SHP77 treated with DMSO at 0.1 percent for 48 hours (cell line): ENCODE results near the gene ANO9.
"Not testable (repeated sequence)": the region's sequence is repeated elsewhere in the genome, so short reads cannot be mapped to it uniquely, and the experiment has no call there.

ENCODE experiments used
- DNase-seq: peaks from one replicate; lab custom pipeline; 2025; lab: John Stamatoyannopoulos, UW

The ANO9 gene

DNA sequence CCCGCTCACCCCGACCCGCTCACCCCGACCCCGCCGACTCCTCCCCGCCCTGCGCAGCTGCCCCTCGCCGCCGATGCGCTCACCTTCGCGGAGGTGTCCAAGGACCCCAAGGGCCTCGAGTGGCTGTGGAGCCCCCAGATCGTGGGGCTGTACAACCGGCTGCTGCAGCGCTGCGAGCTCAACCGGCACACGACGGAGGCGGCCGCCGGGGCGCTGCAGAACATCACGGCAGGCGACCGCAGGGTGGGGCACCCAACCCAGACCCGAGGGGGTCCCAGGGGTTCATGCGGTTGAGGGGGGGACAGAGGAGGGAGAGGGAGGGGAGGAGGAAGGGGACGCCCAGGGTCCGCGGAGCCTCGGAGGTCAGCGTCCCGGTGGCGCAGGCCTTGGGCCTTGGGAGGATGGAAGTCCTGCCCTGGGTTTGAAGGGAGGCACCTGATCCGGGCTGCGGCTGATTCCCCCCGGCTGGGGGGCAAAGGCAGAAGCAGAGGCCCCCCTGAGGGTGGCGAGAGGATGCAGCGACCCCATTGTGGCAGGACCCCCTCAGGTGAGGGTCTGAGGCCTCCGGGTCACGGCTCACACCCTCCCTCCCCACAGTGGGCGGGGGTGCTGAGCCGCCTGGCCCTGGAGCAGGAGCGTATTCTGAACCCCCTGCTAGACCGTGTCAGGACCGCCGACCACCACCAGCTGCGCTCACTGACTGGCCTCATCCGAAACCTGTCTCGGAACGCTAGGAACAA lies 38.6 kb downstream of the ANO9 start:
- no peak for DNase-seq

DNA sequence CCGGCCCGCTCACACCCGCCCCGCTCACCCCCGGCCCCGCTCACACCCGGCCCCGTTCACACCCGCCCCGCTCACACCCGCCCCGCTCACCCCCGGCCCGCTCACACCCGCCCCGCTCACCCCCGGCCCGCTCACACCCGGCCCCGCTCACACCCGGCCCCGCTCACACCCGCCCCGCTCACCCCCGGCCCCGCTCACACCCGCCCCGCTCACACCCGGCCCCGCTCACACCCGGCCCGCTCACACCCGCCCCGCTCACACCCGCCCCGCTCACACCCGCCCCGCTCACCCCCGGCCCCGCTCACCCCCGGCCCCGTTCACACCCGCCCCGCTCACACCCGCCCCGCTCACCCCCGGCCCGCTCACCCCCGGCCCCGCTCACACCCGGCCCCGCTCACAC lies 40.6 kb downstream of the ANO9 start:
- not testable (repeated sequence) for DNase-seq

DNA sequence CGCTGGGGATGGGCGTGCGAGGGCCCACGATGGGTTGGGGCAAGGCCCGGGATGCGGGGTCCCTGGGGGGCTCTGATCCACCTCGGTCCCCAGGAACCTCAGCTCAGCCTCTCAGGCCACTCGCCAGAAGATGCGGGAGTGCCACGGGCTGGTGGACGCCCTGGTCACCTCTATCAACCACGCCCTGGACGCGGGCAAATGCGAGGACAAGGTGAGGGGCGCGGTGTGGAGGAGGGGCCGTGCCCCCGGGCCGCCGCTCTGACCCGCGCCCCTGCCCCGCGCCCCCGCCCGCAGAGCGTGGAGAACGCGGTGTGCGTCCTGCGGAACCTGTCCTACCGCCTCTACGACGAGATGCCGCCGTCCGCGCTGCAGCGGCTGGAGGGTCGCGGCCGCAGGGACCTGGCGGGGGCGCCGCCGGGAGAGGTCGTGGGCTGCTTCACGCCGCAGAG lies 41.5 kb downstream of the ANO9 start:
- DNase-seq, result no peak

DNA sequence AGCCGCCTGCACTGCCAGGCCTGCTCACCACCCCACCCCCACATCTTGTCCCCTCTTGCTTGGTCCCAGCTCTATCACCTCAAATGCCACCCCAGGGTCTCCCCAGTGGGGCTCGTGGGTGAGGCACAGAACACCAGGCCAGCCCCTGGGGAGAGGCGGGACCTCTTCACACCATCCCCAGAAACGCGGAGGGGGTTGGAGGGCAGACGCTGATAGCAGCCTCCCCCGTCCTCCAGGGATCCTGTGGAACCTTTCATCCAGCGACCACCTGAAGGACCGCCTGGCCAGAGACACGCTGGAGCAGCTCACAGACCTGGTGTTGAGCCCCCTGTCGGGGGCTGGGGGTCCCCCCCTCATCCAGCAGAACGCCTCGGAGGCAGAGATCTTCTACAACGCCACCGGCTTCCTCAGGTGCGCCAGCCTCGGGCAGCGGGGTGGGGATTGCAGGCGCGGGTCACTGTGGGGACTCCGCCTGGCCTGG lies 42.0 kb downstream of the ANO9 start:
- no peak for DNase-seq

DNA sequence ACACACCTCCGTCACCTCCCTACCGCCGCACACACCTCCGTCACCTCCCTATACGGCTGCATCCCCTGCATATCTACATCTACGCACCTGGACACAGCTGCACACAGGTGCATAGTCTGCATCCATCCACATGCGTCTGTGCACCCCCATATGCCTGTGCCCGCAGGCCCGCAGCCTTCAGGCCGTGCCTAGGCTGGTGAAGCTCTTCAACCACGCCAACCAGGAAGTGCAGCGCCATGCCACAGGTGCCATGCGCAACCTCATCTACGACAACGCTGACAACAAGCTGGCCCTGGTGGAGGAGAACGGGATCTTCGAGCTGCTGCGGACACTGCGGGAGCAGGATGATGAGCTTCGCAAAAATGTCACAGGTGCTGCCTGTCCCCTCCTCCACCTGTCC lies 43.0 kb downstream of the ANO9 start:
- DNase-seq, result no peak

DNA sequence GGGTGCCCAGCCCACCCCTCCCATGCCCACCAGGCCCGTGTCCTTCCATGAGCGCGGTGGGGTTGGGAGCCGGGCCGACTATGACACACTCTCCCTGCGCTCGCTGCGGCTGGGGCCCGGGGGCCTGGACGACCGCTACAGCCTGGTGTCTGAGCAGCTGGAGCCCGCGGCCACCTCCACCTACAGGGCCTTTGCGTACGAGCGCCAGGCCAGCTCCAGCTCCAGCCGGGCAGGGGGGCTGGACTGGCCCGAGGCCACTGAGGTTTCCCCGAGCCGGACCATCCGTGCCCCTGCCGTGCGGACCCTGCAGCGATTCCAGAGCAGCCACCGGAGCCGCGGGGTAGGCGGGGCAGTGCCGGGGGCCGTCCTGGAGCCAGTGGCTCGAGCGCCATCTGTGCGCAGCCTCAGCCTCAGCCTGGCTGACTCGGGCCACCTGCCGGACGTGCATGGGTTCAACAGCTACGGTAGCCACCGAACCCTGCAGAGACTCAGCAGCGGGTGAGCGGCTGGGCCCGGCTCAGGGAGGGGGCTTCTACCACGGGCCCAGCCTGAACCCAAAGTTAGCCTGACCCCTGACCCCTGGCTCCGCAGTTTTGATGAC lies 44.8 kb downstream of the ANO9 start:
- no peak for DNase-seq

DNA sequence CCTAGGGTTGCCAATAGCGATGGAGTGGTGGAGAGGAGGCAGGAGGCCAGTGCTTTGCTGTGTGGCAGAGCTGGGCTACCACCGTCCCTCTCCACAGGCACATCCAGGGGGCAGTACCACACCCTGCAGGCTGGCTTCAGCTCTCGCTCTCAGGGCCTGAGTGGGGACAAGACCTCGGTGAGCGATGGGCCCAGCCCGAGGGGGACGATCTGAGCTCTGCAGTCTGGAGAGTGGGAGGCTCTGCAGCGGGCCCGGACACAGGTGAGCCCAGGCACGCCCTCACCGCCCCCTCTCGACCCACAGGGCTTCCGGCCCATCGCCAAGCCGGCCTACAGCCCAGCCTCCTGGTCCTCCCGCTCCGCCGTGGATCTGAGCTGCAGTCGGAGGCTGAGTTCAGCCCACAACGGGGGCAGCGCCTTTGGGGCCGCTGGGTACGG lies 45.3 kb downstream of the ANO9 start:
- DNase-seq, result no peak

DNA sequence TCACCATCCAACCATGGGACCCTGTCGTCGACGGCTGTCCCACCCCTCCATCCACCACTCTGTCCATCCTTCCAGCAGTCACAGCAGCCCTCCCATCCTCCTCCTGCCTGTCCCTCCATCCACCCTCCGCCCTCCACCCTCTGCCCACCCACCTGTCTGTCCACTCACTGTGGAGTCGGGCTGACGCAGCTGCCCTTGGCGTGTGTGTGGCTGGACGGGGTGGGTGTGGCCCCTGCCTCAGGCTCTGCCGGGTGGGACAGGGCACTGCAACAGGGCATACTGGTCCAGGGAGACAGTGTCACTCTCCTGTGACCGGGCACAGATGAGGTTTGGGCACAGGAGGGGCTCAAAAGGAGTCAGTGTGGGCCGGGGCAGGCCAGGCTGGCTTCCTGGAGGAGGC lies 45.9 kb downstream of the ANO9 start:
- no peak for DNase-seq

DNA sequence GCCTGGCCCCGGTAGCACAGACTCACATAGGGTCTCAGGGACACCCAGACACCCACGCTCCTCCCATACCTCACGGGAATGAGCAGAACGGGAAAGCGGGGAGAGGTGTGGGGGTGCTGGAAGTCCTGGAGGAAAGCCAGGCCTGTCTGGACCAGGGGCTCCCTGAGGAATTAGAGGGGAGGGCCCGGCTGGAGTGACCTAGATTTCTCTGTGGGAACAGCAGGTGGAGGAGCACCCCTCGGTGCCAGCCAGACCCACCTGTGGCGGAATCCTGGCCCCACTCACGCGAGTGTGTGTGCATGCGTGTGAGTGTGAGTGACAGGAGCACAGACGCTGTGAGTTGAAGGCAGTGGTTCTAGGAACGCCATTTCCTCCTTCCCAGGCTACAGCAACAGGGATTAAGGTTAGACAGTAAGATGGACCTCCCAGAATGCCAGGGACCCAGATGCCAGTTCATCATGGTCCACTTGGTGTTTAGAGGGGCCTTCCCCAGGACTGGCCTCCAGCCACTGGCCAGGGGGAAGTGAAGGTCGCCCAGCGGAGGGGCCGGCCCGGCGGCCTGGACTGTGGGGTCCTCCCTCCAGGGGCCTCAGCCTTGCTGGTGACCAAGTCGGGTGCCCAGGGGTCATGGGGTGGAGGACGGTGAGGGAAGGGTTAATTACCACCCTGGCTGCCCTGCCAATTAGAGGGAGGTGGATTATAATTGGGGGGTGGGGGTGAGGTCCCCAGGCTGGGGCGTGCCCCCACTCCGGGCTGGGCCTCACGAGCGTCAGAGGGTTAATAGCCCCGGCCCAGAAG lies 46.8 kb downstream of the ANO9 start:
- no peak for DNase-seq

DNA sequence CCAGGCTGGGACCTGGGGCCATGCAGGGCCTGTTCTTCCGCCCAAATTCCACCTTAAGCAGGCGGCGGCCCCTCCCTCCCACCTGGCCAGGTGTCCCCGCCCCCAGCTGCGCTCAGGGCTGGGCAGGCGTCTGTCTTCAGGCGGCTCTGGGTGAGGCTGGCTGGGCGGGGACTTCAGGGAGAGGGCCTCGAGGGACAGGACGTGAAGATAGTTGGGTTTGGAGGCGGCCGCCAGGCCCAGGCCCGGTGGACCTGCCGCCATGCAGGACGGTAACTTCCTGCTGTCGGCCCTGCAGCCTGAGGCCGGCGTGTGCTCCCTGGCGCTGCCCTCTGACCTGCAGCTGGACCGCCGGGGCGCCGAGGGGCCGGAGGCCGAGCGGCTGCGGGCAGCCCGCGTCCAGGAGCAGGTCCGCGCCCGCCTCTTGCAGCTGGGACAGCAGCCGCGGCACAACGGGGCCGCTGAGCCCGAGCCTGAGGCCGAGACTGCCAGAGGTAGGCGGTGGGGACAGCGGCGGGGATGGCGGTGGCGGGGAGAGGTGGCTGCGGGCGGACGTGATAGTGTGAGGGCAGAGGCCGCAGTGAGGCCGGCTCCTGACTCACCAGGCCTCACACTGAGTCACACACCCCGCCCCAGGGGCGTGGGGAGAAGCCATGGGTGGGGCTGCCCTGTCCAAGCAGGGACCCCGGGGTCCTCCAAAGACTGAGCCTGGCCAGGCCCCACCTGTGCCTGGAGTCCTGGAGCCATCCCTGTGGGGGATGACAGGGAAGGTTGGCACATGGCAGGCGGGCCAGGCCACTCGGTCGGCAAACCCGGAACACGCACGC lies 47.6 kb downstream of the ANO9 start, which contains the start of gene PKP3:
PKP3 (plus strand) TSS at position 176 of the 824 bp plus-strand sequence; CDS start at position 260, 84 bp downstream.
- DNase-seq, result no peak

DNA sequence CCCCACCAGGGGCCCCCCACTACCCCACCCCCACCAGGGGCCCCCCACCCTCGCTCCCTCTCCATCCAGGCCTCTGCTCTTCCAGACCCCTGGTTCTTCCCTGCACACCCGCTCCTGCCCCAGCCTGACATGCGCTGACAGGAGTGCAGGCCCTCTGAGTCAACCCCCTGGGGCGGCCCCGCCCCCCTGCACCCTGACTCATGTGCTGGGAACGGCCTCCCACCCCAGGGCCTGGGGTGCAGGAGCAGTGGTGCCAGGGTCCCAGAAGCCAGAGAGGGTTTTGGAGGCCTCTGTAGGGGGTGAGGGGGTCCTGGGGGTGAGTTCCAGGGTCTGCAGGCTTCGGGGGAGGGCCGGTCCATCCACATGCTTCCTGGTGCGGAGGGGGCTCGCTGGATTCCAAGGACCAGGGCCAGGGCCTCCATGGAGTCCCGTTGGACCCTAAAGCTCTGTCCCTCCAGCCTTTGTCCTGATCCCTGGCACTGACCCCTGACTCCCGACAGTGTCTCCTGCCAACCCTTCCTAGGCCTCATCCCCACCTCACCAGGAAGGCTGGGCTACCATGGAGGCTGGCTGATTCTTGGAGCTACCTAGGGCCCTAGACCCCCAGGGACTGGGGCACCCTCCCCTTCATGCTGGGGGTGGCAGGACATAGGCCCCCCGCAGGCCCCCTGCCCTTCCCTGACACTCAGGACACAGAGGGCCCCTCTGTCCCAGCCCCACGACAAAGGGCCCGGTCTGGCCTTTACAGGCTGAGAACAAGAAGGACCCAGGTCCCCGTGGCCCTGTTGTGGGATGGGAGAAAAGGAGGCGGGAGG lies 48.4 kb downstream of the ANO9 start:
- DNase-seq, result no peak

DNA sequence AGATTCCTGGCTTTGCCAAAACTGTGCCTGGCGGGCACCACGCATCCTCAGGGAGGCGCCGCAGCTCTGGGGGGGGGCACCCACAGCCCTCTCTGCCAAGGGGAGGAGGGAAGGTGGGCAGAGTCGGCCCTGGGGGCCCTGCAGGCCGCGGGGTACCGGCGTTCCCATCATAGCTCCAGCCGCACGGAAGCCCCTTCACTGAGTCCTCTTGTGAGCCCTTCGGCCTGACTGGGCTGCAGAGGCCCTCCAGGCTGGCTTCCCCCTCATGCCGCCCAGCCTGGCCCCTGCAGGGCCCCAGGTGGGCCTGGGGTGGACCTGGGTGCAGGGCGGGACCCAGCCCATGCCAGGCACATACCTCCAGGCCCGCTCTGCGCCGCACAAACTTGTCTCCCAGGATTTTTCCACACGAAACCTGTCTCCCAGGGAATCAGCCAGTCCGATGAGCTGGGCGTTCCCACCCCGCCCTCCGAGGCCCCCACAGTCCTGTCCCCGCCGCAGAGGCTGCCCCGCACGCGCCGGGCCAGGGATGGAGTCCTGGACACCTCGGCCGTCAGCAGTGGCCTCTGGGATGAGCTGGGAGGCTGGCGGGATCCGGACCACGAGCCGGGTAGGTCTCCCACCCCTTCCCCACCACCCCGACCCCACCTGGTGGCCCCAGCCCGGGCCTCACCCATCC lies 49.6 kb downstream of the ANO9 start:
- DNase-seq, result no peak

DNA sequence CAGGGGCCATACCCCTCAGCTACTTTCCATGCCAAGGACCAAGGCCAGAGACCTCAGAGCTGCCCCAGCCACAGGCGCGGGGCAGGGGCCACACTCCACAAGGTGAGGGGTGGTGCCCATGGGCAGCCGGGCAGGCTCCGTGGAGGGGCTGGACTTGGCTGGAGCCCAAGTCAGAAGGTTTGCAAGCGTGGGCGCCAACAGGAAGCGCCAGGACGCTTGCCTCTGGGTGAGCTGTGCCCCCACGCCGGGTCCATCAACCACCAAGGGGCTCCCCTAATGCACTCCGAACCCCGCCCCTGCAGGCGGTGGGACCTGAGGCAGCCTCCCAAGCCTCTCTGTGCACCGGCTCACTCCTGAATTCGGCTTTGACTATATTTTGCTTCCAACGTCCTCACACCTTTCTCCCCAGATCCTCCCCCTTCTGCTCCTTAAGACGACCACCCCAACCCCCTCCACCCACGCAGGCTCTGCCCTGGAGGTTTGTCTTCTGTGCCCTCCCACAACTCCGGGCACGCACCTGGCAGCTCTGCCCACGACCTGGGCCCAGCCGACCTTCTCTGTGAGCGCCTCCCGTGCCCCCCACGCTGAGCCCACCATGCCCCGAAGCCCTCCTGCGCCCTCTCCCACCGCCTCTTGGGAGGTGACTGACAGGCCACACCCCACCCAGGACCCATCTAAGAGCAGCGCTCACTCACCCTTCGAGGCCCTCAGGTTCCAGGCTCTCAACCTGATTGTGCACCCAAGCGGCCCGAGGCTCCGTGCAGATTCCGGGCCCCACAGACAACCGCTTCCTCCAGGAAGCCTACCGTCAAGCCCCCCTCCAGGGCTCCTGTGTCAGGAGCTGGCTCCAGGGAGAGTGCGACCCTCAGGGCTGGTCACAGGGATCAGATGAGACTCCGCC lies 50.4 kb downstream of the ANO9 start:
- no peak for DNase-seq

DNA sequence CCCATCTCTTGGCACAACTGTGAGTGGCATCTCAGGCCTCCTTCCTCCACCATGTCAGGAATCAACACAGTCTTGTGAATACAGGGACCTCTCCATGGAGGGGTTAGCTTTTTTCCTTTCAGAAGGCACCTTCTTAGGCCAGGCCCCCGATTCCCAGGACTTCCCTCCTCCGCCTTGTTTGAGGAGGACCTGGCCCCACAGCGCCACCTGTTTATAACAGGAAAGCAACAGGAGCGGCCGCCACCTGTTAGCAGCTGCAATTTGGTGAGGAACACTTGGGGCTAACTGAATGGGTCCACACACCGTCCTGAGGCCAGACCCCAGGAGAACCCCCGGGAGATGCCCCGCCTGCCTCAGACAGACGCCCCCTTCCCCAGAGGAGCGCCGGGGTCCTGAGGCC lies 51.6 kb downstream of the ANO9 start:
- DNase-seq, result no peak

DNA sequence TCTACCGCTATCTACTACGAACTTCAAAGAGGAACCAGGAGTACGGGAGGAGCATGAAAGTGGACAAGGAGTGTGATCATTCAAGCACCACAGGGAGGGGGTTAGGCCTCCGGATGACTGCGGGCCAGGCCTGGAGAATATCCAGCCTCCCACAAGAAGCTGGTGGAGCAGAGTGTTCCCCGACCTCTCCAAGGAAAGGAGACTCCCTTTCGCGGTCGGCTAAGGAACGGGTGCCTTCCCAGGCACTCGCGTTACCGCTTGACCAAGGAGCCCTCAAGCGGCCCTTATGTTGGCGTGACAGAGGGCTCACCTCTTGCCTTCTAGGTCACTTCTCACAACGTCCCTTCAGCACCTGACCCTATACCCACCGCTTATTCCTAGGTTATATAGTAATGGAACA lies 52.4 kb downstream of the ANO9 start:
- not testable (repeated sequence) for DNase-seq

DNA sequence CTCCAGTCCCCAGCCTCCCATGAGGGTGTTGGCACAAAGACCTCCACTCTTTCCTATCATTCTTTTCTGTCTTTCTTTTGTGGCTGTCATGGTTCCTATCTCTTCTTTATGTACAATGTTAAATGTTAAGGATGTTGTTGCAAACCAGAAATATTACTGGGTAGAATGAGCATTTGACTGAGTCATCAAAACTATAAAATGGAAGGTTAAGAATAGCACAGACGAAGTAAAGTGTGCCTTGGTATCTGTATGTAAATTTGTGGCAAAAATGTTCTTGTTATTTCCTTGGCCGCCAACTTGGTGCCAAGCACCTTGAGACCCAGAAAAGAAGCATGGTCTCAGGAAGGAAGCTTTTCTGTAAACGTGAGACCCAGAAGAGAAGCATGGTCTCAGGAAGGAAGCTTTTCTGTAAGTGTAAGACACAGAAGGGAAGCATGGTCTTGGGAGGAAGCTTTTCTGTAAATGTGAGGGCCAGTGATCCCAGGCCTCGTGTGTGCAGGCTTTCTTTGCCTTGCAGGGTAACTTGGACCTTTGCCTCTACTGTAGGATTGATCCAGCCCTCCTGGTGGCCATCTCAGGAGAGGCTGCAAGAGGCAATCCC lies 54.5 kb downstream of the ANO9 start:
- DNase-seq, result no peak

DNA sequence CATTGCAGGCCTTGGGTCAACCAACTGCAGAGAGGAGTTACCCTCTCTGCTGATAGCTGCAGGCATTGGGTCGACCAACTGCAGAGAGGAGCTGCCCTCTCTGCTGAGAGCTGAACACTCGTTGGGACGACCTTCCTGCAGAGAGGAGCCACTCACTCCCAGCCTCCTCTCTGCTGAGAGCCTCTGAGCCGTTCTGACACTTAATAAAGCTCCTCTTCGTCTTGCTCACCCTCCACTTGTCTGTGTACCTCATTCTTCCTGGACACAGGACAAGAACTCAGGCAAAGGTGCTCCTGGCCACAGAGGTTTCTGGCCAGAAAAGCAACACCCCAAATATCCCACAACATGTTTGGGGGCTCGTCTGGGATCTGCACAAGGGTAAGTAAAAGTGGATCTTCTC lies 55.3 kb downstream of the ANO9 start:
- no peak for DNase-seq

DNA sequence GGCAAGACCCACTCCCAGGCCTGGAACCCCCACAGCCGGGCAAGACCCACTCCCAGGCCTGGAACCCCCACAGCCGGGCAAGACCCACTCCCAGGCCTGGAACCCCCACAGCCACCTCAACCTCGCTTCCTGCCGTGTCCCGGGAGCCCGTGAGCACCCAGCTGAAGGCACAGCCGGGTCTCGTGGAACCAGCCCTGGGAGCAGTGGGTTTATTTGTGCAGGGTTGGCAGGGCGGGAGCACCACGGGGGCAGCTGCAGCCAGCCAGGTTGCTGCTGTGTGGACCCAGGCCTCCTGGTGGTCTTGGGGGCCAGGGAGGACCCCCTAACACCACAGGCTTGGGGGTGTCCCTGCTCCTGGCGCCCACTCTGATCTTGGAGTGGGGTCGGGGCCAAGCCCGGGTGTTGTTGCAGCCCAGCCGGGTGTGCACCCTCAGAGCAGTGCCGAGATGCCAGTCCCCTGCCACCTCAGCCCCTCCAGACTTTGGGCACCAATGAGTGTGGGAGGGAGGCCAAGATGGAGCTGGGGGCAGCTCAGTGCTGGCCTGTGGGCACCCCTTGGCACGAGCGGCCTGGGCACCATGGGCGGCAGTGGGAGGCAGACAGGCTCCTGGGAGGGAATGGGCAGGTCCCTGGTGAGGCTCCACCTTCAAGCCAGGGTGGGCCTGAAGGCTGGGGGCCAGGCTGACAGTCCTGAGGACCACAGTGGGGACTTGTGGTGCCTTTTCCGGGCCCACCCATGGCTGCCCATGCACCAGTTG lies 56.0 kb downstream of the ANO9 start:
- DNase-seq, result no peak
